Mononuclear cell (primary cell): ENCODE data around the gene FPR1. TPM values are rescaled to one million over a fixed set of nuclear protein-coding genes. Genes with fewer than 3 reads are reported as not detected.

Experiments used
- H3K27me3 ChIP-seq: 2 replicates; pipeline ENCODE4 v1.6.0; 2011; ENCODE audit warnings: low read length, control low read depth; ENCODE audit not compliant: insufficient read depth
- H3K4me1 ChIP-seq: 2 replicates; pipeline ENCODE4 v1.5.1; 2011; ENCODE audit warnings: mild to moderate bottlenecking, low read length, control low read depth; ENCODE audit not compliant: insufficient read depth
- H3K4me3 ChIP-seq: 2 replicates; pipeline ENCODE4 v1.5.1; 2011; ENCODE audit warnings: mild to moderate bottlenecking, low read length, moderate library complexity
- H3K9me3 ChIP-seq: 2 replicates; pipeline ENCODE4 v1.5.1; 2011; ENCODE audit warnings: low read depth, mild to moderate bottlenecking, control low read depth, low read length
- total RNA-seq: library from RNA; depleted of rRNA; stranded (reverse); fragments of >200 nt; gene quantifications from one replicate; pipeline ENCODE4 v1.2.3, GENCODE V29; 2012

Gene FPR1
- total RNA-seq, 1 donor = 81.6 TPM

DNA sequence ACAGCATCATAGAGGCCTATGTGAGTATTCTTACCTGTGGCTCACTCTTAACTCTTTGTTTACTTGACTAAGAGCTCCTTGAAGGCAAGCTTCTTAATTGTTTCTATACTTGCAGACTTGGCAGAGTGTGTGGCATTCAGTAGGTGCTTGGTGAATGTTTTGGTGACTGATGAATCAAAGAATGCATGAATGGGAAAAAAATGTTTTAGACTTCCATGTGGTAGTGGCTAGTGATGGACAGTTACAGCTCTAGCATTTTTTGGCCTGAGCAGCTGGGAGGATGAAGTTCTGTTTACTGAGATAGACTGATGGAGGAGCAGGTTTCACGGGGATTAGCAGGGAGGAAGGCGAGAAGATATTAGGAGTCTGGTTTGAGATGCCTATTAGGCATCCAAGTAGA, 41.5 kb downstream of the FPR1 start:
- Histone ChIP-seq H3K4me3 (no peak overlapping the region), H3K9me3 (no peaks in the 10 kb centered on the region), H3K4me1 (peaks cover 11% of the 10 kb centered on the region), H3K27me3 (no peaks in the 10 kb centered on the region)

DNA sequence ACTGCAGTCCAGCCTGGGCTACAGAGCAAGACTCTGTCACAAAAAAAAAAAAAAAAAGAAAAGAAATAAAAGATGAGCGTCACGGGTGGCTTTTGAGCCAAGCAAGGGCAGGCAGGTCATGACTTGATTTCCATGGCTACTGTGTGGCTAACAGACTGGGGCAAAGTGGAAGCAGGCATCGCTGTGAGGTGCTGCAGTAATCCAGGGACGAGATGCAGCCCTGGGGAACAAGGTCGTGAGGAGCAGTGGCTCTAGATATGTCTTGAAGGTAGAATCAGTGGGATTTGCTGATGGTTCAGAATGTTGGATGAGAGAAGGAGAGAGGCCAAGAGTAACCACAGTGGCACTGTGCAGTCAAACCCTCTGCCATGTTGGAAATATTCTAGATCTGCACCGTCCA, 42.1 kb downstream of the FPR1 start:
- Histone ChIP-seq H3K27me3 (no peaks in the 10 kb centered on the region), H3K9me3 (no peaks in the 10 kb centered on the region), H3K4me1 (peaks cover 16% of the 10 kb centered on the region), H3K4me3 (no peak overlapping the region)

DNA sequence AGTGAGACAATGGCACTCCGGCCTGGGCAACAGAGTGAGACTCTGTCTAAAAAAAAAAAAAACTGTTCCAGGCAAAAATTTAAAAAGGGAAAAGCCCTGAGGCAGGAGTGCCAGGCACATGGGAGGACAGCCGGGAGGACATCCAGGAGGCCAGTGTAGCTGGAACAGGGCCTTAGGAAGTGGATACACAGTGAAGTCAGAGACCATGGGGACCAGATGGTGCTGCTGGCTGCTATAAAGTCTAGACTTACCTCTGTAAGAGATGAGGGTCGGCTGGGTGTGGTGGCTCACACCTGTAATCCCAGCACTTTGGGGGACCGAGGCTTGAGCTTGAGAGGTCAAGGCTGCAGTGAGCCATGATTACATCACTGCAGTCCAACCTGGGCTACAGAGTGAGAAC, 42.9 kb downstream of the FPR1 start:
- H3K4me1 ChIP-seq = peaks cover 19% of the 10 kb centered on the region
- no peaks in the 10 kb centered on the region for H3K27me3 ChIP-seq

DNA sequence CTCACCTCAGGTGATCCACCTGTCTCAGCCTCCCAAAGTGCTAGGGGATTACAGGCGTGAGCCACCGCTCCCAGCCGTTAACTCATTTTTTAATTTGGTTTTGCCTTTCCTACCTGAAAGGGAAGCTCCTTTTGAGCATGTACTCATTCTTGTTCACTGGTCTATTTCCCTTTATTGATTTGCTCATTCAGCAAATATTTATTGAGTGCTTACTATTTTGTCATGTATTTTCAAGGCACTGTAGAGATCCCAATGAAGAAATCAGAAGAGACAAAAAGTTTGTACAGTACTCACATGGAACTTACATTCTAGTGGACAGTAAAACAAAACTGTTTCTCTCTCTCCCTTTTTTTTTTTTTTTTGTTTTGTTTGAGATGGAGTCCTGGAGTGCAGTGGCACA, 44.8 kb downstream of the FPR1 start:
- H3K27me3 ChIP-seq = peaks cover 11% of the 10 kb centered on the region
- no peak overlapping the region for H3K4me3 ChIP-seq
- H3K9me3 ChIP-seq = no peaks in the 10 kb centered on the region
- H3K4me1 ChIP-seq = peaks cover 28% of the 10 kb centered on the region

More for the DNA sequence above, 42.9 kb downstream of the FPR1 start:
- H3K9me3 ChIP-seq = no peaks in the 10 kb centered on the region
- H3K4me3 ChIP-seq = no peak overlapping the region

DNA sequence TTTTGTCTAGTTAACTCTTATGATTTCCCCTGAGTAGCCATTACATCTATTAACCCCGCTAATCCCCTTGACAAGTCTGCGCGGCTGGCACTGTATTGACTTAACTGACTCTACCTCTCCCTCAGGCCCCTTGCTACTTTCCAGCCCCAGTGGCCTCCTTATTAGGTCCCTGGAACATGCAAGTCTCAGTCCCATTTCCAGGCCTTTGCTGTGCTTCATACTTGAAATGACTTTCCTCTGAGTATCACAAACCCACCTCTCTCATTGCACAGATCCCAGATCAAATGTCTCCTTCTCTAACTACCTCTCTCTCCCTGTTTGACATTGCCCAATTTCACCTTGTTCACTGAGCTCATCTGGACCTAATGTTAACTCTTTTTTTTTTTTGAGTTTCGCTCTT, 45.4 kb downstream of the FPR1 start:
- Histone ChIP-seq H3K9me3 (no peaks in the 10 kb centered on the region), H3K4me1 (peaks cover 28% of the 10 kb centered on the region), H3K4me3 (no peak overlapping the region), H3K27me3 (peaks cover 13% of the 10 kb centered on the region)

DNA sequence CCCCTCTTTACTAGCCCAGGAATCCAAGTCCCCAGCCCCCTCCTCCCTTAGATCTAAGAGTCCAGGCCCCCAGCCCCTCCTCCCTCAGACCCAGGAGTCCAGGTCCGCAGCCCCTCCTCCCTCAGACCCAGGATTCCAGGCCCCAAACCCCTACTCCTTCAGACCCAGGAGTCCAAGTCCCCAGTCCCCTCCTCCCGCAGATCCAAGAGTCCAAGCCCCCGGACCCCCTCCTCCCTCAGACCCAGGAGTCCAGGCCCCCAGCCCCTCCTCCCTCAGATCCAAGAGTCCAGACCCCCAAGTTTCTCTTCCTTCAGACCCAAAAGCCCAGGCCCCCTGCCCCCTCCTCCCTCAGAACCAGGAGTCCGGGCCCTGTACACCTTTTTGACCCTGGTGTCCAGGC, 47.1 kb downstream of the FPR1 start:
- Histone ChIP-seq H3K27me3 (peaks cover 13% of the 10 kb centered on the region), H3K9me3 (no peaks in the 10 kb centered on the region), H3K4me3 (peak overlapping the region; percentile 85), H3K4me1 (peaks cover 28% of the 10 kb centered on the region)

DNA sequence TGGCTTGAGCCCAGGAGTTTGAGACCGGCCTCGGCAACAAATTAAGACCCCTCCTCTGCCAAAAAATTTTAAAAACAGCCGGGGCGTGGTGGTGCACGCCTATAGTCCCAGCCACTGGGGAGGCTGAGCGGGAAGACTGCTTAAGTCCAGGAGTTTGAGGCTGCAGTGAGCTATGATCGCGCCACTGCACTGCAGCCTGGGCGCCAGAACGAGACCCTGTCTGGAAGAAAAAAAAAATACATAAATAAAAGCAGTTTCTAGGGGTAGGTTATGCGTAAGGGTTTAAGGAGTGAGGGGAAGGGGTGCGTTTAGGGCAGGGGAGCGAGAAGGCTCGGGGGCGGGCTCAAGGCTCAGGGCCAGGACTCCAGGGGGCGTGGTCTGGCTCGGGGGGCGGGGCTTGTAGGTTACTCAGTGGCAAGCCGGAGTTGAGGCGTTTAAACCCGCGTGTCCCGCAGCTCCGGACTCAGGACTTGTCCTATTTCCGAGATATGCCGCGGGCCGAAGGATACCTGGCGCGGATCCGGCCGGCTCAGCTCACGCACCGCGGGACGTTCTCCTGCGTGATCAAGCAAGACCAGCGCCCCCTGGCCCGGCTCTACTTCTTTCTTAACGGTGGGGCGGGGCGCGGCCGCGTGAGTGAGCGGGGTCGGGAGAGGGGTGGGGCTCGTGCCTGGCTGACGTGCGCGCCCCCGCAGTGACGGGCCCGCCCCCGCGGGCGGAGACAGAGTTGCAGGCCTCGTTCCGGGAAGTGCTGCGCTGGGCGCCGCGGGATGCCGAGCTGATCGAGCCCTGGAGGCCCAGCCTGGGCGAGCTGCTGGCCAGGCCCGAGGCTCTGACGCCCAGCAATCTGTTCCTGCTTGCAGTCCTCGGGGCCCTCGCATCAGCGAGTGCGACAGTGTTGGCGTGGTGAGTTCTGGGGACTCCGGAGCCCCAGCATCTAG, 47.8 kb downstream of the FPR1 start:
- Histone ChIP-seq H3K9me3 (no peaks in the 10 kb centered on the region), H3K4me1 (peaks cover 28% of the 10 kb centered on the region), H3K4me3 (peak overlapping the region; percentile 85), H3K27me3 (peaks cover 13% of the 10 kb centered on the region)

DNA sequence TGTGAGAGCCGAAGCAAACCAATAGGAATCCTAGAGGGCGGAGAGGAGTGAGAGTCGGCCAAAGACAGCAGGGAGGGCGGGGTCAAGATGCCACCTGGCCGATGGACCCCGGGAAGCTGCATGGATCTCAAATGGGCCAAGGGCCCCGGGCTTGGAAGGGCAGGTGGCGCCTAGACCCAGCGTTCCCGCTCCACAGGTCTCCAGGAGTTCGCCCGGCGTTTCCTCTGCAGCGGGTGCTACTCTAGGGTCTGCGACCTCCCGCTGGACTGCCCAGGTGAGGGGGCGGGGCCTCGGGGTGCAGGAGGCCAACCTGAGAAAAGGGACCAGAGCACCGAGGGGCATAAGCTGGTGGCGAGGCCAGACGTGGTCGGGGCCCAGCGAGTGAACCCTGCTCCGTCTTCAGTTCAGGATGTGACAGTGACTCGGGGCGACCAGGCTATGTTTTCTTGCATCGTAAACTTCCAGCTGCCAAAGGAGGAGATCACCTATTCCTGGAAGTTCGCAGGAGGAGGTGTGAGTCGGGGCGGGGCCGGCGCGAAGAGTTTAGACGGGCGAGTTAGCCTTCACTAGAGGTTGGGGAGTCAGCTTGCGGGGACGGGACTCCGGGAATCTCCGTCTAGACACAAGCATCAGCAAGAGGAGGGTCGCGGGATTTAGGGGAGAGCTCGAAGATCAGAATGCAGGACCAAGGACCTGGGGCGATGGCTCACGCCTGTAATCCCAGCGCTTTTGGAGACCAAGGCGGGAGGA, 48.7 kb downstream of the FPR1 start:
- Histone ChIP-seq H3K4me1 (peaks cover 28% of the 10 kb centered on the region), H3K27me3 (peaks cover 13% of the 10 kb centered on the region), H3K4me3 (peak overlapping the region; percentile 85), H3K9me3 (no peaks in the 10 kb centered on the region)

DNA sequence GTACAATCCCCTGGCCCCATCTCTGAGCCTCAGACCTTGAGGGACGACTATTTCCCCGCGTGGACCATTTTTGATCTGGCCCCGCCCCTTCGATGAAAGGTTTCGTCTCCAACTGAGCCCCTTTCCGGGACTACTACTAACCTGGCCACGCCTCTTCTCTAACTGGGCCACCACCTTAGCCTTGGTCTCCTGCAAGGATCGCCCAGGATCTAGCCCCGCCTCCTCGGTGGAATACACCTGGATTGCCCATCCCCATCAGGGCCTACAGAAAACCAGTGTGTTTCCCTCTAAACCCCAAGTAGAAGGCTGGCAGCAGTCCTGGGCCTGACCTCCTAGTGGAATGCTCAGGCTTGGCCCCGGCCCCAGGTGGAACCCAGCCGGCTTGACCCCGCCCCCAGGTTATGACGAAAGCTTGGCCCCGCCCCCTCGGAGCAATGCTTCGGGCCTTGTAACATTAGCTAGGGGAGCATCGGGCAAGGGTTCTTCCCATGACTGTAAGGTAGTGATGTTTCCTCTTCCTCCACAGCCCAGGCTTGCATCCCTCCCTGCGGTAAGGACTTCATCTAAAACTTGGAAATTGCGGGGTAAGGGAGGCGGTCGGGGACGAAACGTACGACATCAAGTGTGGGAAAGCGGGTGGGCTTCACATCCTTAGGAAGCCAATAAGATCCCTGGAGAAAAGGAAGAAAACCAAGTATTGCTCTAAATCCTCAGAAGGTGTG, 49.4 kb downstream of the FPR1 start:
- Histone ChIP-seq H3K27me3 (peaks cover 13% of the 10 kb centered on the region), H3K4me1 (peaks cover 28% of the 10 kb centered on the region), H3K4me3 (no peak overlapping the region)

DNA sequence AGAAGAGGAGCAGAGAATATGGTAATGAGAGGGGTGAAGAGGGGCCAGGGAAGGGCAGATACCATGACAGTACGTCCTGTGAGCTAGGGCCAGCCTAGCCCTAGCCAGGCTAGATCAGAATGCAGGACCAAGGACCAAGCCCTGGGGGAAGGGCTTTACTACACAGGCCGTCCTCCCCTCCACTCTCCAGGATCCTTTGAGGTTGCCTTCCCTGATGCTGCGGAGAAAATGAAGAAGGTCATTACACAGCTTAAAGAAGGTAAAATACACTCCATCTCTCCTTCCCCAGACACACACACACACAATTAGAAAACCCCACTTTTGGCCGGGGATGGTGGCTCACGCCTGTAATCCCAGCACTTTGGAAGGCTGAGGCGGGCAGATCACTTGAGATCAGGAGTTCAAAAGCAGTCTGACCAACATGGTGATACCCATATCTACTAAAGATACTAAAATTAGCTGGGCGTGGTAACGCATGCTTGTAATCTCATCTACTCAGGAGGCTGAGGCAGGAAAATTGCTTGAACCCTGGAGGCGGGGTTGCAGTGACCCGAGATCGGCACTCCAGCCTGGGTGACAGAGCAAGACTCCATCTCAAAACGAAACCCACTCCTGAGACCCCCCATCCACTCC, 50.1 kb downstream of the FPR1 start:
- H3K9me3 ChIP-seq = no peaks in the 10 kb centered on the region
- H3K4me1 ChIP-seq = peaks cover 28% of the 10 kb centered on the region
- no peak overlapping the region for H3K4me3 ChIP-seq
- peaks cover 13% of the 10 kb centered on the region for H3K27me3 ChIP-seq

More for the DNA sequence above, 49.4 kb downstream of the FPR1 start:
- H3K9me3 ChIP-seq = no peaks in the 10 kb centered on the region

DNA sequence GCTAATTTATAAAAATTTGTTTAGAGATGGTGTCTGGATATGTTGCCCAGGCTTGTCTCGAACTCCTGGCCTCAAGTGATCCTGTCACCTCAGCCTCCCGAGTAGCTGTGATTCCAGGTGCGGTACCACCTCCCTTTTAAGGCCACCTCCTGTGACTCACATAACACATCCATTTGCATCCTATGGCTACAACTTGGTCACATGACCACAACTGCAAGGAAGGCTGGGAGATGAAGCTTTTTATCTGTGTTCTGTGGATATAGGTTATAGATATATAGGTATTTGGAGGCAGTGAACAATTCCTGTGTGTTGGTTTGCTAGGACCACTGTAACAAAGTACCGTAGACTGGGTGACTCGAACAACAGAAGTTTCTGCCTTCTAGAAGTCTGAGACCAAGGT, 52.5 kb downstream of the FPR1 start:
- H3K4me1 ChIP-seq = peaks cover 17% of the 10 kb centered on the region
- H3K9me3 ChIP-seq = no peaks in the 10 kb centered on the region
- H3K27me3 ChIP-seq = peaks cover 13% of the 10 kb centered on the region
- H3K4me3 ChIP-seq = no peak overlapping the region

DNA sequence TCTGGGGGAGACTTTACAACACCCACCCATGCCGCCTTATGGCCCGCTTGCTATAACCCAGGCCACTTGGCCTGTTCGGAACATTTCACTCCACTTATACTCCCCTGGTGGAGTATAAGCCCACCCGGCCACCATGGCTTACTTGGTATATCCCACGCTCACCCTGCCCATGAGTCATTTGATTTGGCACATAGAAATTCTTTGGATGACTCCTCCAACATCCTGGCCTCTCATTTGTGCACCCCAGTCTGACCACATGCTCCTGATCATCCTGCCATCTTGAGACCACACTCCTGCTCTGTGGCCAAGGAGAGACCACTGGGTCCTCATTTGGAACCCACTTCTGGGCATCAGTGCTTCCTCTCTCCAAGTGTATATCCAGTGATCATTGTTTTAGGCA, 53.4 kb downstream of the FPR1 start:
- Histone ChIP-seq H3K4me3 (no peak overlapping the region), H3K9me3 (no peaks in the 10 kb centered on the region), H3K27me3 (peaks cover 13% of the 10 kb centered on the region), H3K4me1 (peaks cover 13% of the 10 kb centered on the region)

DNA sequence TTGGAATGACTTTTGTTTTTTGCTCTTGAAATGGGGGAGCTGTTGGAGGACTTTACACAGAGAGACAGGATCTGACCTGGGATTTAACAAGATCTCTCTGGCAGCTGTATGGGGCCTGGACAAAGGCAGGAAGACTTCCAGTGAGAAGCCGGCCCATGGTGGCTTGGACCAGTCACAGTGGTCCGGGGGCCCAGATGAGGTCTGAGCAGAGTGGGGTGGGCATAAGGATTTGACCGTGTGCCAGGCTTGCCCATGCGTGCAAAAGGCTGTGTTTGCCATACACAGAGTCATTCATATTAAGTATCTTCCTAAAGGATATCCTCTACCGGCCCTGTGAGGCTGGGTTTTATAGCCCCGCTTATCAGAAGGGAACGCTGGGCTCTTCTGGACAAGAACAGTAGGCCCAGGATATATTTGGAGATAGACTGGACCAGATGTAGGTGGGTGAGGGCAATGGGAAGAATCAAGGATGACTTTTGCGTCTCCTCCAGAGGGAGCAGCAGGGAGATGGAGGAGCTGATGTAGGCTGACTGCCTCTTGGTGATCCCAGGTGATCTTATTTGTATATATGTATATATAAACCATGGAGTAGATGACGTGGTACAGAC, 54.4 kb downstream of the FPR1 start:
- H3K9me3 ChIP-seq = no peaks in the 10 kb centered on the region
- H3K4me3 ChIP-seq = no peak overlapping the region
- H3K4me1 ChIP-seq = peaks cover 3% of the 10 kb centered on the region
- peaks cover 4% of the 10 kb centered on the region for H3K27me3 ChIP-seq

DNA sequence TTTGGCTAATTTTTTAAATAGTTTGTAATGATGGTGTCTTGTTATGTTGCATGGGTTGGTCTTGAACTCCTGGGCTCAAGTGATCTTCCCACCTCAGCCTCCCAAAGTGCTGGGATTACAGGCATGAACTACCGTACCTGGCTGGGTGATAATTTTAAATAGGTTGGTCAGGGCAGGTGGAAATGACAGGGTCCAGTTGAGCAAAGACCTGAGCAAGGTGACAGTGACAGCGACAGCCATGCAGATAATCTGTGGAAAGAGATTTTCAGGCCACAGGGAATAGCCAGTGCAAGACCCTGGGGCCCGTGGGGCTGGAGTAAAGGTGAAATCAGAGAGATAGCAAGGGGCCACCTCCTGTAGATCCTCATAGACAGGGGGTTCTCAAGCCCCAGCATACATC, 55.1 kb downstream of the FPR1 start:
- Histone ChIP-seq H3K9me3 (no peaks in the 10 kb centered on the region), H3K27me3 (peaks cover 2% of the 10 kb centered on the region), H3K4me3 (no peak overlapping the region), H3K4me1 (no peaks in the 10 kb centered on the region)
